HG03442 (cell line): ENCODE data around the gene P3H1.
"Not testable (repeated sequence)": the region's sequence is repeated elsewhere in the genome, so short reads cannot be mapped to it uniquely, and the experiment has no call there.

Experiments
- ATAC-seq: cut with Tn5 transposase; IDR thresholded peaks from one replicate; pipeline ENCODE4 v1.9.1; 2021; ENCODE audit warnings: mild to moderate bottlenecking, moderate library complexity; ENCODE audit not compliant: unreplicated experiment

P3H1 gene

GRCh38 chr1:42766741-42767509 lies at the start of gene P3H1, which contains the start of gene C1orf50:
P3H1 (minus strand) TSS chr1:42767028; CDS start chr1:42766971, 57 bp downstream.
C1orf50 (plus strand) TSS chr1:42767249; CDS start chr1:42767312, 63 bp downstream.
- ATAC-seq: peak; percentile 86

- ATAC-seq: no peak
Measured at GRCh38 chr1:42815941-42816584, 49.2 kb upstream of the P3H1 start.

- not testable (repeated sequence) for ATAC-seq
Measured at GRCh38 chr1:42814815-42815214, 48.0 kb upstream of the P3H1 start.

GRCh38 chr1:42807056-42807668 lies 40.3 kb upstream of the P3H1 start:
- ATAC-seq: no peak

GRCh38 chr1:42806593-42806992 lies 39.8 kb upstream of the P3H1 start:
- ATAC-seq: no peak

- no peak for ATAC-seq
Measured at GRCh38 chr1:42806171-42806570, 39.3 kb upstream of the P3H1 start.

GRCh38 chr1:42801832-42802473 lies 35.1 kb upstream of the P3H1 start:
- no peak for ATAC-seq

- no peak for ATAC-seq
Measured at GRCh38 chr1:42797979-42798378, 31.2 kb upstream of the P3H1 start.

GRCh38 chr1:42797414-42797813 lies 30.6 kb upstream of the P3H1 start:
- ATAC-seq: no peak

- ATAC-seq: no peak
Measured at GRCh38 chr1:42793824-42794223, 27.0 kb upstream of the P3H1 start.

GRCh38 chr1:42788021-42788420 lies 21.2 kb upstream of the P3H1 start:
- no peak for ATAC-seq

- ATAC-seq: no peak
Measured at GRCh38 chr1:42786097-42786496, 19.3 kb upstream of the P3H1 start.

- ATAC-seq: no peak
Measured at GRCh38 chr1:42784946-42785693, 18.3 kb upstream of the P3H1 start, which contains the start of gene TMEM269. TMEM269 (plus strand) TSS chr1:42784991; CDS start chr1:42789894, 4,903 bp downstream.

GRCh38 chr1:42784547-42784945 lies 17.7 kb upstream of the P3H1 start:
- no peak for ATAC-seq

- no peak for ATAC-seq
Measured at GRCh38 chr1:42783092-42783491, 16.3 kb upstream of the P3H1 start.

GRCh38 chr1:42780176-42780575 lies 13.3 kb upstream of the P3H1 start:
- ATAC-seq: no peak

- ATAC-seq: no peak
Measured at GRCh38 chr1:42779725-42780124, 12.9 kb upstream of the P3H1 start.

GRCh38 chr1:42777852-42778251 lies 11.0 kb upstream of the P3H1 start:
- no peak for ATAC-seq

GRCh38 chr1:42776502-42776901 lies 9.7 kb upstream of the P3H1 start:
- ATAC-seq: no peak

GRCh38 chr1:42774928-42775526 lies 8.2 kb upstream of the P3H1 start:
- no peak for ATAC-seq
